HepG2 (cell line): ENCODE results near the gene ZNF84. TPM values are rescaled to one million over a fixed set of nuclear protein-coding genes. Genes with fewer than 3 reads are reported as not detected.

ENCODE experiments used
- ATF5 ChIP-seq: sonication (generic); formaldehyde crosslinking; IDR thresholded peaks from 2 replicates; pipeline ENCODE4 v1.4.0; 2020; ENCODE audit warnings: mild to moderate bottlenecking, low read depth, missing genetic modification reagents
- CEBPZ ChIP-seq: IDR thresholded peaks from 2 replicates; pipeline ENCODE4 v1.6.1; 2012; ENCODE audit warnings: low read length, improper control_type of control experiment
- DRAP1 ChIP-seq: IDR thresholded peaks from 2 replicates; pipeline ENCODE4 v1.6.1; 2016; ENCODE audit warnings: missing genetic modification reagents, missing compliant biosample characterization
- KDM5A ChIP-seq: fragments of 200-600 bp; sonication (generic); IDR thresholded peaks from 2 replicates; pipeline ENCODE4 v1.7.0; 2018; ENCODE audit warnings: antibody characterized with exemption, mild to moderate bottlenecking, low read length, borderline replicate concordance
- KIAA2018 ChIP-seq: sonication (generic); formaldehyde crosslinking; IDR thresholded peaks from 2 replicates; pipeline ENCODE4 v1.5.0; 2020; ENCODE audit warnings: mild to moderate bottlenecking, missing genetic modification reagents, borderline replicate concordance
- RBFOX2 ChIP-seq: fragments of 200-400 bp; formaldehyde crosslinking; IDR thresholded peaks from 2 replicates; pipeline ENCODE4 v1.6.1; 2017; ENCODE audit warnings: low read depth, mild to moderate bottlenecking, low read length
- RFXANK ChIP-seq: IDR thresholded peaks from 2 replicates; pipeline ENCODE4 v1.6.1; 2016
- TOE1 ChIP-seq: sonication (generic); formaldehyde crosslinking; IDR thresholded peaks from 2 replicates; pipeline ENCODE4 v1.4.0; 2020; ENCODE audit warnings: mild to moderate bottlenecking, missing genetic modification reagents
- WIZ ChIP-seq: sonication (generic); formaldehyde crosslinking; IDR thresholded peaks from 2 replicates; pipeline ENCODE4 v1.5.1; 2020; ENCODE audit warnings: mild to moderate bottlenecking, missing genetic modification reagents
- ZNF143 ChIP-seq: sonication (generic); formaldehyde crosslinking; IDR thresholded peaks from 2 replicates; pipeline ENCODE4 v1.4.0; 2020; ENCODE audit warnings: missing genetic modification reagents
- ZNF230 ChIP-seq: sonication (generic); formaldehyde crosslinking; IDR thresholded peaks from 2 replicates; pipeline ENCODE4 v1.4.0; 2020; ENCODE audit warnings: mild to moderate bottlenecking, missing genetic modification reagents
- ZNF350 ChIP-seq: sonication (generic); formaldehyde crosslinking; IDR thresholded peaks from 2 replicates; pipeline ENCODE4 v1.4.0; 2020; ENCODE audit warnings: mild to moderate bottlenecking, low read depth, missing genetic modification reagents, borderline replicate concordance
- ZNF781 ChIP-seq: sonication (generic); formaldehyde crosslinking; IDR thresholded peaks from 2 replicates; pipeline ENCODE4 v1.5.1; 2020; ENCODE audit warnings: borderline replicate concordance, mild to moderate bottlenecking, missing genetic modification reagents; ENCODE audit errors: not compliant biosample characterization
- polyA plus RNA-seq, 8 experiments: library from polyadenylated mRNA; depleted of rRNA in 3 of 8; stranded (reverse) in 7 of 8; unstranded in 1 of 8; fragments of >200 nt; fragmentation: Illumina TruSeq in 4 of 8; extraction: Trizol in 4 of 8; gene quantifications; 2 replicates each; pipeline versions ENCODE4 v1.2.1 to v1.2.3, GENCODE V29; 2011 to 2016; ENCODE audit warnings: low read depth in 4 of 8, missing spikeins in 1 of 8, mixed read lengths in 1 of 8; ENCODE audit not compliant: insufficient read depth in 1 of 8
- total RNA-seq, 5 experiments: library from RNA; depleted of rRNA; stranded (reverse); fragments of >200 nt; fragmentation: Illumina TruSeq; extraction: Trizol; gene quantifications; 2 replicates each; pipeline ENCODE4 v1.2.3, GENCODE V29; 2016; ENCODE audit warnings: low read depth in 1 of 5

The ZNF84 gene
- total and polyA plus RNA-seq, 2 of the 13 experiments (the other 11 are each of a cell fraction or from before 2014, with no cell fraction given), result 15.5 to 21.8 TPM

DNA sequence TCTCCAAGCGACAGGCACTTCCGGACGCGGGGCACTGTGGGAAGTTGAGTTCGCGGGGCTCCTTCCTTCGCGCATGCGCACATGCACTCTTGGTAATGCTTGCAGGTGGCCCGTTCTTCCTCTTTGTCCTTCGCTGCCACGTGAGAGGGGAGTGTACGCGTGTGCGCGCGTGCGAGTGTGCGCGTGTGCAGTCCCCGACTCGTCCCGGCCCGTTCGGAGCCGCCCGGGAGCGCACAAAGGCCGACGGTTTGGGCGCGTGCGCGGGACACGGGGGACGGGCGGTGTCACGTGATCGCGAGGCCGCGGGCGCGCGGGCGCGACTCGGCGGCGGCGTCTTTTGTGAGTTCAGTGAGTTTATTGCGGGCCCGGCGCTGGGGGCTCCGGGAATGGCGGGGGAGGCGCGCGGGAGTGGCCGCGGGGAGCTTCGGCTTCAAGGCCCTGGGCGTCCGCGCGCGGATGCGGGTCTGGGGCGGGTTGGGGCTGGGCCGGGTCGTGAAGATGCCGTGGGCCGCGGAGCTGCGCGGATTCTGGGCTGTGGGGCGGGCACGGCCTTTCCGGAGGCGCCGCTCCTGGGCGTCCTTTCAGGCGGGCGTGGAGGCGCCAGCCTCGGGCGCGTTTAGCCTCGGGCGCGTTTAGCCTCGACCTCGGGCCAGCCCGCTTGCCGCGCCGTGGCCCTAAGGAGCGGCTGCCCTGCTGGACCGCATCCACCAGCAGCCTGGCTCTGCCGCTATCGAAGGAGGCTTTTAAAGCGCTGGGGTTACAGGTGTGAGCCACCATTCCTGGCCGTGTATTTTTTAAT lies at the start of gene ZNF84 (continued):
- TF ChIP-seq KIAA2018 (CRISPR knock-in tag), result 0 out of 2 replicates have a peak, but pooled peaks have one; percentile 54
- TF ChIP-seq RBFOX2, result peak; percentile 96
- peak; percentile 93 for TF ChIP-seq ZNF143 (CRISPR knock-in tag)
- TF ChIP-seq TOE1 (CRISPR knock-in tag), result peak; percentile 72; the same call in 1 of the 2 replicates
- no peak for TF ChIP-seq RFXANK
- TF ChIP-seq ZNF781 (CRISPR knock-in tag), result no peak
- TF ChIP-seq CEBPZ, result no peak
- 0 out of 2 replicates have a peak, but pooled peaks have one; percentile 67 for TF ChIP-seq ATF5 (CRISPR knock-in tag)
- TF ChIP-seq DRAP1 (CRISPR knock-in tag), result peak; percentile 68; the same call in 1 of the 2 replicates
- TF ChIP-seq ZNF230 (CRISPR knock-in tag), result peak; percentile 87; the same call in 1 of the 2 replicates
- TF ChIP-seq ZNF350 (CRISPR knock-in tag), result peak; percentile 82; the same call in 1 of the 2 replicates
- TF ChIP-seq KDM5A, result peak; percentile 61; the same call in 1 of the 2 replicates
- TF ChIP-seq WIZ (CRISPR knock-in tag), result no peak
